SK-N-MC (cell line): ENCODE data around the gene CREB5.

ENCODE experiments used
- EZH2 ChIP-seq: fragments of 200-600 bp; sonication (generic); IDR thresholded peaks from one replicate; pipeline ENCODE4 v1.6.1; 2017; ENCODE audit warnings: antibody characterized with exemption
- POLR2AphosphoS5 ChIP-seq: IDR thresholded peaks from 2 replicates; pipeline ENCODE4 v1.6.1; 2012; ENCODE audit warnings: mild to moderate bottlenecking, low read depth, low read length, borderline replicate concordance

DNA sequence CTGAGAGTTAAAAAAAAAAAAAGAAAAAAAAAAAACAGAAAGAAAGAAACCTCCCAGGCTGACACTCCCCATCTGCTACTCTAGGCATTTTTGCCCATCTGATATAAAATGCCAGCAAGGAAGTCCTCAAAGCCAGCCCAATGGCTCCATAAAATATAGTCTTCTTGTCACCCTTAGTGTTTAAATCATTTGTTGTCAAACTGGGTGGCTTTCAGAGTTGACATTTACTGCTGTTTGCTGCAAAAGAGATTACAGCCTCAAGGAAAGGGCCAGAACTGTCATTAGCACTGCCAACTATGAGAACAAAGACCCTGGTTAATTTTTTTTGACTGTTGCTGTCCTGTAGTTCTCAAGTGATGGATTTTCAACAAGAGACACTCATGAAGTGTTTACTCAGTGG lies 459.3 kb downstream of the CREB5 start:
- no peak for TF ChIP-seq POLR2AphosphoS5
- TF ChIP-seq EZH2, result no peak
